ENCODE results near the gene MCOLN1.

MCOLN1 gene

DNA sequence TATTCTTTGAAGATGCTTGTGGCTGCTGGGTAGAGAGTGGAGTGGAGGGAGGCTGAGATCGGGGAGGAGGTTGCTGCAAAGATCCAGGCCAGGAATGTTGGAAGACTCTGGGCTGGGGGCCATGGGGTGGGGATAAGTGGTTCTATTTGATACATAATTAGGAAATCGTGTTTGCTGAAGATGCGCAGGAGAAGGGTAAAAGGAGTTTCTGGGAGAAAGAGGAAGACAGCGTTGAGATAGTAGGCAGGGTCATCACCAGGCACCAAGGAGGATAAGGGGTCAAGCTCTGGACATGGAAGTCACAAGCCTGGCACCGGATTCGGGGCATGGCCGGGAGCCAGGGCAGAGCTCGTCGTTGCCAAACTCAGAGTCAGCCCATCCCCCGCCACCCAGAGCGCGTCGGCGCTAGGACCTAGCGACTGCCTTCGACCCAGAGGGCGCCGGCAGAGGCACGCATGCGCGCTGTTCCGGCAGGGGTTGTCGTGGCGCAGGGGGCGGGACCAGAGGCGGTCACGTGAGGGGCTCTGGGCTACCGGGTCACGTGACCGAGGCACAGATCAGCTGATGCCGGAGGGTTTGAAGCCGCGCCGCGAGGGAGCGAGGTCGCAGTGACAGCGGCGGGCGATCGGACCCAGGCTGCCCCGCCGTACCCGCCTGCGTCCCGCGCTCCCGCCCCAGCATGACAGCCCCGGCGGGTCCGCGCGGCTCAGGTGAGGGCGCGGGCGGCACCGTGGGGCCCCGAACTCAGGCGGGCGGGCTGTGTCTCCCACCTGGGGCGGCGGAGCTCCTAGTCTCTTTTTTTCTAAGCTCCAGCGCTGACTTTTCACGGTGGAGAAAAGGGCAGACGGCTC is at the start of gene MCOLN1:
Gene MCOLN1 (plus strand): TSS at position 553 of the 851 bp plus-strand sequence. CDS start 127 bp downstream, at position 680.
- peak; percentile 85 for FAIRE-seq

- FAIRE-seq: no peak
These were observed 46.8 kb upstream of the MCOLN1 start for GRCh38 chr19:7475665-7476064.

- no peak for FAIRE-seq
These were observed 46.2 kb upstream of the MCOLN1 start for GRCh38 chr19:7476241-7476640.

DNA sequence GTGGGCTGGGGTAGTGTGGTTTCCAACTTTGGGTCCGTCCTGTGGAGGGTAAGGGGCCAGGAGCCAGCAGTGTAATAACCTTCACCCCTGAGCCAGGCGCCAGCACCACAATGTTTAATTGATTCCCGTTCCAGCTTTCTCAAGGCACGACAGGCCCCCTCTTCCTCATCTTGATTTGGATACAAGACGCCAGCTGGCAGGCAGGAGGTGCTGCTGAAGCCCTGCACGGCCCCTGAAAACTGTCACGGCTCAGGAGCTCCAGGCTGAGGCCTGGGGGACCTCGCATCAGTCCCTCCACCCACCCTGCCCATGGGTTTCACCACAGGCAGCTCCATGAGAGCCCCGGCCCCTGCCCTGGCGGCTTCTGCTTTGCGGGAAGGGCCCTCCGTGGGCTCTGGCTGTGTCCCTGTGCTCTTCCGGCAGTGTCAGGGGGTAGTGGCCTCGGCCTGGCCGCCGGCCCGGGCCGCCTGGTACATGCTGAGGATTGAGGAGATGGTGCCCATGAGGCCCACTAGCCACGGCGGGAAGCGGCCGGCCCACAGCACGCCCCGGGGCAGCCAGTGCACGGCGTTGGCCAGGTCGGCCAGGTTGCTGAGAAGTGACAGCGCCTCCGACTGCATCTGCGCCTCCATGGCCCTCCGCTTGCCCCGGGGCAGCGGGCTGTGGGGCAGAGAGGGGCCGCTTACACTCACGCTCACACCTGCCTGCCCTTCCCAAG is 45.5 kb upstream of the MCOLN1 start:
- FAIRE-seq: no peak

- FAIRE-seq: no peak
These were observed 44.7 kb upstream of the MCOLN1 start for GRCh38 chr19:7477758-7478157.

DNA sequence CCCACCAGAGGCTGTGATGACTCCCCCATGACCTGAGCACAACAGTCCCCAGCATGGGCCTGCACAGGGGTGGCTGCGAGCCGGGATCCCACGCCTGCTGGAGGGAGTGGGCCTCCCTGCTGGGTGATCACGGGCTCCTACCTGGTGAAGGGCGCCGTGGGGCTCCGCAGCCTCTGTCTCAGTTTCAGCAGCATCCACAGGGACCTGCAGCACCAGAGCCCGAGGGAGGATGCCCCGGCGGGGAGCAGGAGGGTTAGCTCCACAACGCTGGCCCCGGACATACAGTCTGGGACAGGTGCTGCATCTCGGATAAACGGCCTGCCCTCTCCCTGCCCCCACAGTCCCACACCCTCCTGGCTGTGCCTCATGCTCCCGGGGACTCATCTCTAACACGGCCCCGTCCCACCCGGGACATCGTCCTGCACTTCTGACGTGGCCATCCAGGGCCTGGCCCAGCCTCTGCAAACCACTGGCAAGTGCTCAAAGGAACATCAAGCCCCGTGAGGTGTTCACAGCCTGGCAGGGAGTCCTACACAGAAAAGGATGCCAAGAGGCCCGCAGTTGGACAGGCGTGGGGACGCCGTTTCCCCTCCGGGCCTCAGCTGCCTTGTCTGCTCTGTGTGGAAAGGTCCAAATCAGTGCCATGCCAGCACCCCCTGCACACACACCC is 44.1 kb upstream of the MCOLN1 start:
- no peak for FAIRE-seq

GRCh38 chr19:7478843-7479227 is 43.6 kb upstream of the MCOLN1 start:
- no peak for FAIRE-seq

DNA sequence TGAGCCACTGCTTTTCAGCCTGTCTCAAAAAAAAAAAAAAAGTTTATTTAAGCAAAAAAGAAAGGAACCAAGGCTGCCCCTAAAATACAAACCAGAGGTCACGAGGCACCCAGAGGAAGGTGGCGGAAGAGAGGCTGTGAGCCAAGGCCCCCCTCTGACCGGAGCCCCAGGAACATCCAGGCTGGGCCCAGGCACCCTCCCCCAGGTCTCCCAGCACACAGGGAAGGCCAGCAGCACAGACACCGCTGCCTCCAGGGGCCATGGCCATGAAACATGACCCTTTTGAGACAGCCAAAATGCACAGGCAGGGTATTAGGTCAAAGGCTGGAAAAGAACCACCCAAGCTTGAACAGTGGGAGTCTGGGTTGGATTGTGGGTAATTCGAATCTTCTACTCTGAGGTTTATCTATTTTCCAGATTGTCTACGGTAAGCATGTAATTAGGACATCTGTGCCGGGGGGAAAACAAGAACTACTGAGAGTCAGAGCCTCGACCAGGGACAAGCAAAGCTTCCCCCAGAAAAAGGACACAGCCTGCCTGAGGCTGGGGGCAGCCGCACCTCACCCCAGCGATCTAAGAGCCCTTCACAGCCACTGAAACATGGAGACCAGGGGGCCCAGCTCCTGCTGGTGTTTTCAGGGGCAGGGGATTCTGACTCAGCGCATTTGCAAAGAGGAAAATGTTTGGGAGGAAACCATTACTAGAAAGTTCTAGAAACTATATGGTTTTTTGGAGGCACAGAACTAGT is 42.0 kb upstream of the MCOLN1 start:
- no peak for FAIRE-seq

- no peak for FAIRE-seq
These were observed 41.5 kb upstream of the MCOLN1 start for GRCh38 chr19:7480970-7481255.

DNA sequence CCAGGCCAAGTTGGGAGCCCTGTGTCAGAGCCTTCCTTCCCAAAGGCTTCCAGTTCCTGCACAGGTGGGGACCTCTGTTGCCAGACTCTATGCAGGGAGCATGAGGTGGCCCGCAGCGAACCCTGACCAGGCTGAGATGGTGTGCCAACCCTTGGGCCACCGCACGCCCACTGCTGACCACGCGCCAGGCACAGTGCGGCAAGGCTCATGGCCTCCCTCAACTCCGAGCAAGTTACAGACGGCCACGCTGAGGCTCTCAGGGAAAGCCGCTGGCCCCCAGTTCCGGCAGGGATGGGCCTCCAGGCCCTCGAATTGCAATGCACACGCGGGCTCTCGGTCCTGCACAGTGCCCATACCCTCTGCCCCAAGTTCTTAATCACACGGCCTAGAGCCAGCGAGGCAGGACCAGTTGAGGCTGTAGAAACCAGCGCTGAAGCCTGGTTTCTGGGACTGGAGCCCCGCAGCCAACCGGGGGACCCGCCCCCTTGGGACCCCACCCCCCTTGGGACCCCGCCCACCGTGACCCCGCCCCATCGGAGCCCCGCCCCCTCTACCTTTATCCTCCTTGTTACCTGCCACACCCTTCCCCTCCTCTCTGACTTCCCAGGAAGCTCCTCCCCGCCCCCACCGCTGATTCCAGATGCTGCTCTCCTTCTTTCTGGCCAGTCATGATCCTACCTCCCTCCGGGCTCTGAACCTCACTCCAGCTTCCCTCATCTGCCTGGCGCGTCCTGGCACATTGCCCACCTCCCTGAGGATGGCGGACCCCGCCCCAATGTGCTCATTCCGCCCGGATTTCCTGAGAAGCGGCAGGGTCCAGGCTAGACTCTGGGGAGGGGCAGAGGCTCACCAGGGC is 39.6 kb upstream of the MCOLN1 start:
- no peak for FAIRE-seq

GRCh38 chr19:7483720-7484201 is 38.7 kb upstream of the MCOLN1 start:
- FAIRE-seq: no peak

GRCh38 chr19:7486923-7487322 is 35.5 kb upstream of the MCOLN1 start:
- no peak for FAIRE-seq

DNA sequence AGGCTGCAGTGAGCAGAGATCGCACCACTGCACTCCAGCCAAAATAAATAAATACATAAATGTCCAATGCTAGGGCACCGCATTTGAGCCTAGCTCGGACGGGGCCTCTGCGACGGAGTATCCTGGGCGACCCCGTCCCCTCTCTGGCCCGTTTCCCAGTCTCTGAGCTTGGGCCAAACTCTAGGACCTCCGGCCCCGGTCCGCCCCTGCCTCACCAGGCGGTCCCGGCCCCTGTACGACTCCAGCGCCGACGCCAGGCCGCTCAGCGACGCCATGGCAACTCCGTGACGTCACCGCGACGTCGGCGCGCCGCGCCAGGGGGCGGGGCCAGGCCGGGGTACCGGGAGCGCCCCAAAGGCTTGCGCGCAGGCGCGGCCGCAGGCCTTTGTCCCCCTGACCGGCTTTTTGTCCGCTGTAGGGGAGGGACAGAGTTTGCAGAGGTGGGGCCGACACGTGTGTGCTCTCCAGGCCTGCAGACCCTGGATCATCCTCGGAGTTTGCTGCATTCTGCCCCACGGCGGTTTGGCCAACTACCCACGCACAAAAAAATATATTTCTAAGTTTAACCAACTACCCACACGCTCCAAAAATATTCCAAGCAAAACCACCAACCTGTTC is 33.6 kb upstream of the MCOLN1 start, which contains the start of gene PEX11G:
Gene PEX11G (minus strand): TSS at position 300 of the 618 bp plus-strand sequence. CDS start 25 bp downstream, at position 275.
- no peak for FAIRE-seq

DNA sequence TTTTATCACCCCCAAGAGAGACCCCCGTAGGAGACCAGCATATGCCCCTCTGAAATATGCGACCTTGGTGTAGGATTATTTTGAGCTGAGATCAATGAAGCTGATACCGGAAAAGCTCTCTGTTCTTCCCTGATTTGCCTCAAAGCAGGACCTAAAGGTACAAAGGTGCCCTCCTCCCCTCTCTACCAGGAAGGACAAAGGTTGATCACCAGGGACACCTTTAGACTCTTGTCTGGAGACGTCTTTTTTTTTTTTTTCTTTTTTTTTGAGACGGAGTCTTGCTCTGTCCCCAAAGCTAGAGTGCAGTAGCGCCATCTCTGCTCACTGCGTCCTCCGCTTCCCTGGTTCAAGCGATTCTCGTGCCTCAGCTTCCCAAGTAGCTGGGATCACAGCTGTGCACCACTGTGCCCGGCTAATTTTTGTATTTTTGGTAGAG is 32.8 kb upstream of the MCOLN1 start:
- no peak for FAIRE-seq

GRCh38 chr19:7492142-7492541 is 30.3 kb upstream of the MCOLN1 start:
- no peak for FAIRE-seq

- no peak for FAIRE-seq
These were observed 29.9 kb upstream of the MCOLN1 start for GRCh38 chr19:7492558-7492957.

- FAIRE-seq: no peak
These were observed 27.9 kb upstream of the MCOLN1 start for GRCh38 chr19:7494416-7495098.

- FAIRE-seq: no peak
These were observed 25.1 kb upstream of the MCOLN1 start for GRCh38 chr19:7497292-7497691.

GRCh38 chr19:7500811-7501450 is 21.5 kb upstream of the MCOLN1 start:
- no peak for FAIRE-seq

GRCh38 chr19:7502552-7502951 is 19.9 kb upstream of the MCOLN1 start:
- FAIRE-seq: no peak

All from G401.6 (cell line).